GM21515 (cell line): ENCODE data around the gene TMEM125.

Experiments used
- ATAC-seq: cut with Tn5 transposase; IDR thresholded peaks from one replicate; pipeline ENCODE4 v1.9.1; 2021; ENCODE audit not compliant: unreplicated experiment

The TMEM125 gene

DNA sequence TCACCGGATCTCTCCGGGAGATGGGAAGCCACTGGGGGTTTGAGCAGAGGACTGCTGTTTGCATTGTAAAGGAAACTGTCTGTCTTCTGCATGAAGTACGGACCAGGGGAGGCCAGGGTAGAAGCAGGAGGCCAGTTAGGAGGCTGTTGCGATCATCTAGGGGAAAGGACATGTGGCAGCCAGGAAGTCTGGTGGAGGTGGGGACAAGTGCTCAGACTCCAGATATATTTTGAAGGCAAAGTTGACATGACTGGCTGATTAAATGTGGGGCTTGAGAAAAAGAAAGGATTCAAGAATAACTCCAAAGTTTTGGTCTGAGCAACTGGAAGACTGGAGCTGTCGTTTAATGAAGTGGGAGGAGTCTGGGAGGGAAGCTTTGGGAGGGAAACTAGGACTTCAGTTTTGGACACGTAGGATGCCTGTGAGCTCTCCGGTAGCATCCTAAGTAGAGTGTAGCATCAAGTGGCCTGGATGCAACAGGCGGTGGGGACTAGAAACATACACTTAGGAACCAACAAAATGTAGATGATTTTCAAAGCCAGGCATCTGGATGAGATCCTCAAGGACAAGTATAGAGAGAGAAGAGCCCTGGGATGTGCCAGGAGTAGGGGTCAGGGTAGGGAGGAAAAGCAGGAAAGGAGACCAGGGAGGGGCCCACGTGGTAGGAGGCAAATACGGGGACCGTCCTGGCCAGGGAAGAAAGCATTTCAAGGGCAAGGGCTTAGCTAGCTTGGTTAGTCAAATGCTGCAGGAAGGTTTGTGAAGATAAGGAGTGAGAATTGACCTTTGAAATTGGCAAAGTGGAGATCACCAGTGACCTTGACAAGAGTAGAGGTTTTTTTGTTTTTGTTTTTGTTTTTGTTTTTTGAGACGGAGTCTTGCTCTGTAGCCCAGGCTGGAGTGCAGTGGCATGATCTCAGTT, 19.3 kb downstream of the TMEM125 start:
- no peak for ATAC-seq

DNA sequence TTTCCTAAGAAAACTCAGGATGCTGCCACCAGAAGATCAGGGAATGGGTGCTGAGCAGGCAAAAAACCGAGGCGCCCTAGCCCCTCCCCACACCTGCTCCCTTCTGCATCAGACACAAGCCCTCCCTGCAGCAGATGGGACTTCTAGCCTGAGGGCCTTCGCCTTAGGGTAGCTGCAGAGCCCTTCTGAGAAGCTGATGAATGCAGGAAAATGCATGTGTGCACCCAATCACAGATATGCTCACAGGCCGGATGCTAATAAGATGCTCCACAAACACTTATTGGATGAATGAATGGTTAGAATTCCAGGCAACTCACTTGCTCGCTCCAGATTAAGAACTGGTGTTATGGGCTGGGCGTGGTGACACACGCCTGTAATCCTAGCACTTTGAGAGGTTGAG, 22.4 kb downstream of the TMEM125 start:
- ATAC-seq: no peak

DNA sequence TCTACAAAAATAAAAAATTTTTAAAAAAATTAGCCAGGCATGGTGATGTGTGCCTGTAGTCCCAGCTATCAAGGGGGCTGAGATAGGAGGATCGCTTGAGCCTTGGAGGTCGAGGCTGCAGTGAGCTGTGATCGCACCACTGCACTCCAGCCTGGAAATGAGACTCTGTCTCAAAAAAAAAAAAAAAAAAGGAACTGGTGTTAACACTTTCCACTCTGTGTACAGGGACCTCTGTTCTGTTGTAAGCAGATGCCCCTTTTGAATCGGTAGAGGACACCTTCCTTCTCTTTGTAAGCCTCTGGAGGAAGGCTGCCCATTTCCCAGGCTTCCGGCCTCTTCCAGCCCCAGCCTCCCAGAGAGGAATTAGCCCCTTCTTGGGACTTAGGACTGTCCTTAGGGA, 22.9 kb downstream of the TMEM125 start:
- no peak for ATAC-seq

DNA sequence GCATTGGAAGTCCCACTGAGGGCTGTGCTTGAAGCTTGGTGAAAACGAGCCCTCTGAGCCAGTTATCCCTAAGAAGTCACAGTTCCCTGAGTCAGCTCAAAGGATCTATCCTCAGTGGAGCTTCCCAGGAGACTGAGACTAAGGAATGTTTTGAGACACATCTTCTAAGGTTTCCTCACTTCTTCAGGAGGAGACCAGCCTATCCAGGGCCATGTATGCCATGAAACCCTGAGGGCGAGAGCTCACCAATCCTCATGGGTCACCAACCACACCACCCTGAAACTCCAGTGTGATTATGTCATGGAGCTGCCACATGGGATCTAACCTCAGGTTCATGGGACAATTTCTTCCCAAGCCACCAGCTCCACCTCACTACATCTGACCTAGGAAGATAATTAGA, 23.4 kb downstream of the TMEM125 start:
- no peak for ATAC-seq

DNA sequence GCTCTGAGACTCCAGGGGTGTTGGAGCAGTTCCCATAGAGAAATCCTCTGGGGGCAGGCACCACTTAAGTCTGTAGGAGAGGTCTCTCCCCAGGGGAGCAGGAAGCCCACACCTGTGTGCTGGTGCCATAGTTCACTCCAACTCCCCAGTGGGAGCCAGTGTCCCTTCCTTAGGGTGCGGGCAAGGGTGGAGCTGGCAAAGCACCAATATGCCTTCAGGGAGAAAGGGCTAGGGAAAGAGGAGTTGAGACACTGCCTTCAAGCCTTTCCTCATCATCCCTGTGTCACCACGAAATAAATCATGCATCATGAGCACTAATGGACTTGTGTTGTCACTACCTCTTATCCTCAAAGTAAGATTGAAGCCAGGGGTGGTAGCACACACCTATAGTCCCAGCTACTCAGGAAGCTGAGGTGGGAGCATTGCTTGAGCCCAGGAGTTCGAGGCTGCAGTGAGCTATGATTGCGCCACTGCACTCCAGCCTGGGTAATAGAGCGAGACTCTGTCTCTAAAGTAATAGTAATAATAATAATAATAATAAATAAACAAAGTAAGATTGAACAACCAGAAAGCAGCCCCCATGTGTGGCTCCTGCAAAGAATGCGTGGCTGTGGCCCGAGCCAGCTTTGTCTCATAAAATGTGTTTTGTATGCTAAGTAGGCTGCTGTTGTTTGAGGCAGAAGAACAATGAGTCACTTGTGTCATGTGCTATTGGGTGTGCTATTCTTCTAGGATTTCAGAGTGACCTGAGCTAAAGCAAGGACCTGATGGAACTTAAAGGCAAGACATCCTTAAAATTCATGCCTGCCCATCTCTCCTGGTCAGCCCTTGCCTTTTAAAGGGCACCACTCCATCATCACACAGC, 24.3 kb downstream of the TMEM125 start:
- ATAC-seq: no peak

DNA sequence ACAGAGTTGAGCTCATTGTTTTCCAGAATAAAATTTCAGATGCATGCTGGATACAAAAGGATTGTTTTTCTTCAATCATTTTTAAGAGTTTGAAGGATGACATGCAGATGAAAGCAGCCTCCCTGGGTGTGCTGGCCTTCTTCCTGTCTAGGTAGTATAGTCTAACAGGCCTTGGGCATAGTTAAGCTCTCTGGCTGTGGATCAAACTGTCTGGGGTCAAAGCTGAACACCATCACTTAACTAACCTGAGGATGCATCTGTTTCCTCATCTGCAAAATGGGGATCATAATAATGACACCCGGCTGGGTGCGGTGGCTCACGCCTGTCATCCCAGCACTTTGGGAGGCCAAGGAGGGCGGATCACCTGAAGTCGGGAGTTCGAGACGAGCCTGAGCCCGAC, 25.0 kb downstream of the TMEM125 start:
- no peak for ATAC-seq

DNA sequence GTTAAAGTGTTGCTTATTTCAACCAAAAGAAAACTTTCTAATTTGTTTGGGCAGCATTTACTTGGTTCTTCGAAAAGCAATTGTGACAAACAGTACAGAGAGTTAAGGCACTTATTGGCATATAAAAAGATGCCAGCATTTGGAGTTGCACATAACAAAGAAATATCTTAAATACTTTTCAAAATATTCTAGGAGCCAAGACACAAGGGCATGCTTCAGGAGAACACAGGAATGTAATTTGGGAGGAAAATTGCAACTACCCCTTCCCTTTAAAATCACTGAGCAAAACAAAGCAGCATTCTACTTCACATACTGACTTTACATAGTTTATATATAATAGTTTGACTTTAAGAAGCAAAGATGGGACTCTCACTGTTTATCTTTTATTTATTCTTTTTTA, 26.4 kb downstream of the TMEM125 start:
- ATAC-seq: no peak

DNA sequence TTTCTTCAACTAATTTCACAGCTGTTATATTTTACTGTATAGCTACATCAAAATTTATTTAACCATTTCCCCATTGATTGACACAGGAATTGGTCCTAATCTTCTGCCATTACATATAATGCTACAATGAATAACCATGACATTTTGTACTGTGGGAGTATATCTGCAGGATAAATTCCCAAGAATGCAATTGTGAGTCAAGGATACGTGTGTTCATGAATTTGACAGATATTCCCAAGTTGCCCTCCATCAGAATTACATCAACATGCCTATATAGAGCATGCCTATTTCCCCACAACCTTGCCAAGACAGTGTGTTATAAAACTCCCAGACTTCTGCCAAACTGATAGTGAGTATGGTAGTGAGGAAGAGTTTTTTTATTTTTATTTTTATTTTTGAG, 28.3 kb downstream of the TMEM125 start:
- no peak for ATAC-seq

DNA sequence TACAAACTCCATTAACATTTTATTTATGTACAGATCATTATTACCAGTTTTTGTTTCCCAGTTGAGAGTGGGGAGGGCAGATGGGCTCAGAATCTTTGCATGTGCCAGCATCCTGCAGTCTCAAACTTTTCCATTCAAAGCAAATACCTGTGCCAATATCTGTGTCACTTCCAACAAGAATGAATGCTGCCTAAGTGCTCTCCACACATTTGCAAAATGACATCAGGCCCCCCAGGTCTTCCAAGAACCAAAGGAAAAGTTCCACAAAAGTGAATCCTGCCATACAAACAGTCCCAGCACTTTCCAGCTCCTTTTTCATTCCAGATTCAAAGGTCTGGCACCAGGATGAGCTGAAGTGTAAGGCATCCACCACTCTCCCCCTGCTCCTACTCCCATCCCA, 29.3 kb downstream of the TMEM125 start:
- ATAC-seq: no peak

DNA sequence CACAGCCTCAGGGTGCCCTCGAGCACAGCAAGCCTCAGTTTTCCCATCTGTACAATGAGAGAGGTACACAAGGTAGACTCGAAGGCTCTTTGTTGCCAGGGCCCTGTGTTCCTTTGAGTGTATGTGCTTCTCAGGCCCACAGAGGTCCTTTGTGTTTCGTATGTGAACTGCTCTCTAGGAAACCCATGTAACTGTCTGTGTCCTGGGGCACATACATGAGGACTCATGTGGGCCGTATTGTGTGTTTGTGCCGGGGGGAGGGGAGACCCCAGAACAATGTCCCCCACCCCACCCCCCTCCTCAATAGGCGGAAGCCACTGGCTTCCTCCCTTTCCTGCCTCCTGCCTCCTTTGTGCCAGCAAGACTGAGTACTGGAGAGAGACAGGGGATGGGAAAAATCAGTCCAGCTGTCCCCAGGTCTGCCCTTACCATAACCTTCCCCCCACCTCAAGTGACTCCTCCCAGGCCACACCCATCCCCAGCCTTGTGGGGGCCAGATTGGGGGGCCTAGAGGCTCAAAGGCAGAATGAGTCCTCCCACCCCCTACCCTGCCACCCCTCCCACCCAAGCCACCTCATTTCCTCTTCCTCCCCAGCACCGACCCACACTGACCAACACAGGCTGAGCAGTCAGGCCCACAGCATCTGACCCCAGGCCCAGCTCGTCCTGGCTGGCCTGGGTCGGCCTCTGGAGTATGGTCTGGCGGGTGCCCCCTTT, 30.8 kb downstream of the TMEM125 start, which contains the start of gene TIE1:
TSS of gene TIE1 (plus strand) at position 605 of the 717 bp plus-strand sequence. CDS start at position 695, 90 bp downstream.
- ATAC-seq: no peak

DNA sequence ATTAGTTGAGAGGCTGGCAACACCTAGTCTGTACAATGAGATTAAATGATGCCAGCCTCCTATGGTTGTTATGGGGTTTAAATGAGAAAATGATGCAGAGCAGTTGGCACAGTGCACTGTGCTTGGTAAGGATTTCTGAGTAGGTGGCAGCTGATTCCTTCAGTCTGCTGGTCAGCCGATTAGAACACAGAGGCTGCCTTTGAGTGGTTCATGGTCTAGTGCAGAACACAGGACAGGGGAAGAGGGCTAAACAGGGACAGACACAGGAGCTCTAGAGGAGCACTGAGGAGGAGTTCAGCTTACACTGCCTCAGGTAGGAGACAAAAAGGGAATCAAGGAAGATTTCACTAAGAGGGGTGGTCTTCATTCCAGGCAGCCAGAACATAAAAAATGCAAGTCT, 32.4 kb downstream of the TMEM125 start:
- ATAC-seq: no peak

DNA sequence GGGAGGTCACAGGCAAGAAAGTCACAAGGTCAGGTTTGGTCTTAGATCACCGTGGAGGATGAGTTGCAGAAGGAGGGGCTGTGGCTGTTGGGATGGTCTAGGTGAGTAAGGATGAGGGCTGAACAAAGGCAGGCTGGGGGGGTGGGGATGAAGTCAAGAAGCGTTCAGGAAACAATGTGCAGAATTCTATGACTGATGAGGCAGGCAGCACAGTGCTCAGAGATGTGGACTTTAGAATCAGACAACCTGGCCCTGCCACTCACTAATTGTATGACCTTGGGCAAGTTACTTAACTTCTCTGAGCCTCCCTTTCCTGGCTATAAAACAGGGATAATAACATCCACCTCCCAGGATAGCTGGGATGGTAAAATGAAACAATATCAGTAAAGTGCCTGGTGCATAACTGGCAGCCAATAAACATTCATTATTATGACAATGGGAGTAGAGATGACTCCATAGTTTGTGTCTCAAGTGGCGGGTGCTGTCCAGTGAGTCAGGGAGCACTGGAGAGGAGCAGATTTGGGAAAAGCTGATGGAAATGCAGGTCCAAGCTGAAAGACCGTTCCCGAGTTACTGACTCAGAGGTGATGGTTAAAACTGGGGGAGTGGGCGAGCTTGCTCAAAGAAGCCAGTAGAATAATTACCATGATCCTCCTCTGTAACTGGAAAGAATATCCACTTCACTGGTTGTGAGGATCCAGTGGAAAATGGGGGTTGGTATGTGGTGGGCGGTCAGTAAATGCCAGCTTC, 33.1 kb downstream of the TMEM125 start:
- ATAC-seq: no peak

DNA sequence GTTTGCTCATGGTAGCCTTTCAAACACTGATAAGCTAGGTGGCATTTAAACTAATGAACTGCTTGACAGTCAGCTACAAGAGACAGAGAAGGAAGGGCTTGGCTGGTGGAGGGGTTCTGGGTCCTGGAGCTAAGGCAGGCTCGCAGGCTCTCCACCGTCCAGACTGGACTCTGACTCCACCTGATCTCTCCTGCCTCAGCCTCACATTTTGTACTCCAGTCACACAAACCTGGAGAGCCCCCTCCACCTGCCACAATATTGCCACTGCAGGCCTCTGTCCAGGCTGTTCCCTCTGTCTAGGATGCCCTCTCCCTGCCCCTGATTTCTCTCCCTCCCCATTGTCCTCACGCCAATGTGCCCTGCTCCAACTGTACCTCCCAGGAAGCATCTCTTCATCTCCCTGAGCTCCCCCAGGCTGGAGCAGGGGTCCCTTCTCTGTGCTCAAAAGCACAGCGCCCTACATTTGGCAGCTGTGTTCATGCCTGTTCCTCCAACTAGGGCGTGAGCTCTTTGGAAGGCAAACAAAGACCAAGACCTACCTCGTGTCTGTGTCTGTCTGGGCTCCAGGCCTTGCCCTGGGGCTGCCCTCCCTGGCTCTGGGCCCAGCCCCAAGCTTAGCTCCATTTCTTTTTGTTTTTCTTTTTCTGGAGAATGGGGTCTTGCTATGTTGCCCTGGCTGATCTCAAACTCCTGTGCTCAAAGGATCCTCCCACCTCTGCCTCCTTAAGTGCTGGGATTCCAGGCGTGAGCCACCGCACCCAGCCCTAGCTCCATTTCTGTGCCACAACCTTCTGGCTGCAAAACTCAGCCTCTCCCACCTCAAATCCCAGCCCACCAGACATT, 33.9 kb downstream of the TMEM125 start:
- no peak for ATAC-seq

DNA sequence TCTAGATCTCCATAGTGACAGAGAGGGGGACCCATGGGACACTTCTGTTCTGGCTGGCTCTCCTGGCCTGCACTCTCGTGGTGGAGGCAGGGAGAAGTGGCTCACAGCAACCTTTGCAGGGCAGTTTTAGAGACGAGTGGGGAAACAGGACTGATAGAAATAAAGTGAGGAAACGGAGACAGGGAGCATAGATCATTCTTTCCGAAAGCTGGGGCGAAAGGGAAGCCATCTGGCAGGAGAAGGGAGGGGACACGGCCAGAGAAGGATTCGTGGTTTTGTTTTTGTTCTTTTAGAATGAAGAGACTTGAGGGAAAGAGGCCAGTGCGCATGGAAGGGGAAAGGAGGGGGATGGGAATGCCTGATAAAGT, 34.5 kb downstream of the TMEM125 start:
- ATAC-seq: no peak

DNA sequence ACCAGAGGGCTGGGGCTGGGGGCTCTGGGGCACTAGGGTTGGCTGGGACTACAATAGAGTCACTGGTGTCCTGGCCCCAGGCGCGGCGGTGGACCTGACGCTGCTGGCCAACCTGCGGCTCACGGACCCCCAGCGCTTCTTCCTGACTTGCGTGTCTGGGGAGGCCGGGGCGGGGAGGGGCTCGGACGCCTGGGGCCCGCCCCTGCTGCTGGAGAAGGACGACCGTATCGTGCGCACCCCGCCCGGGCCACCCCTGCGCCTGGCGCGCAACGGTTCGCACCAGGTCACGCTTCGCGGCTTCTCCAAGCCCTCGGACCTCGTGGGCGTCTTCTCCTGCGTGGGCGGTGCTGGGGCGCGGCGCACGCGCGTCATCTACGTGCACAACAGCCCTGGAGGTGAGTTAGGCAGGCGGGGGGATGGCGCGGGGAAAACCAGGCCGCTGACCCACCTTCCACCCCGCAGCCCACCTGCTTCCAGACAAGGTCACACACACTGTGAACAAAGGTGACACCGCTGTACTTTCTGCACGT, 35.1 kb downstream of the TMEM125 start:
- no peak for ATAC-seq

DNA sequence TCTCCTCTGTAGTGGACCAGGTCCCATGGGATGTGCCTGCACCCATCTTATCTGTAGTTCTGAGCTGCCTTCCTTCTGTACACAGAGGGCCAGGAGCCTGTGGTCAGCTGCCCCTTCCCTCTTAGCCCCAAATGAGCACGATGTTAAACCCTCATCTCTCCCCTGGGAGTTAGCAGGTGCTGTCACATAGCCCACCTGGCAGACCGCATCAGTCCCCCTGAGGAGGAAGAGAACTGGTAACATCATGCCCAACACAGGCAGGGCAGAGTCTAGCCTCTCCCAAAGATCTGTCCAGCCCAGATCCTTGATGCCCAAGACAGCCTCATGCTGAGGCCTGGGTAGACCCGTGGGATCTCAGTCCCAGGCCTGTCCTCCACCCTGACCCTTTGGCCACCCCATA, 35.7 kb downstream of the TMEM125 start:
- ATAC-seq: no peak

DNA sequence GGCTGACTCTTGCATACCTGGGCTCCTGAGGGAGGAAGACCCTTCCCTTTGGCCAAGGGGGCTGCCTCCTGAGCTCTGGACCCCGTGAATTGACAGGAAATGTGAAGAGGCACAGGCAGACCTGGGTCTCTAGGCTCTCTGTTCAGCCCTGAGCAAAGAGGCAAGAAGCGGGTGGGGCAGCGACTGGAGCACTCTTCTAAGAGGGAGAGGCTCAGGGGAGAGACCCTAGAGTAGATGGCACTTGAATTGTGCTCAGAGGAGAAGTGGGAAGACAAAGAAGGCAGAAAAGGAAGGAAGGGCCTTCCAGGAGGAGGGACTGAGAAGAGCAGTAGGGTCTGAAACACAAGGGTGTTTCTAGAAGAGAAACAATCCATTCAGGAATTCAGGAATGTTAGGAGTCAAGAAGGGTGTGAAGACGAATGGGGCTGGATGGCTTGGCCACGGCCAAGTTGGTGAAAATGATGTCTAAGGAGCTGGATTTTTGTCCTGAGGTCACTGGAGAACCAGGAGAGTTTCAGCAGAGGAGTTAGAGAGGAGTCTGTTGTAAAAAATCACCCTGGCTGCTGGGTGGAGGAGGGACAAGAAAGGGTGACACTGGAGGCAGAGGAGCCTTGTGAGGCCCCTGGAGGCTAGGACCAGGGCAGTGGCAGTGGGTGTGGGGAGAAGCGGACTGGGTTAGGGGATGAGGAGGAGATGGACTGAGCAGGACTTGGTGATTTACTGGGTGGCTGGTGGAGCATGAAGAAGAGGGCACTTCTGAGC, 36.3 kb downstream of the TMEM125 start:
- ATAC-seq: no peak

DNA sequence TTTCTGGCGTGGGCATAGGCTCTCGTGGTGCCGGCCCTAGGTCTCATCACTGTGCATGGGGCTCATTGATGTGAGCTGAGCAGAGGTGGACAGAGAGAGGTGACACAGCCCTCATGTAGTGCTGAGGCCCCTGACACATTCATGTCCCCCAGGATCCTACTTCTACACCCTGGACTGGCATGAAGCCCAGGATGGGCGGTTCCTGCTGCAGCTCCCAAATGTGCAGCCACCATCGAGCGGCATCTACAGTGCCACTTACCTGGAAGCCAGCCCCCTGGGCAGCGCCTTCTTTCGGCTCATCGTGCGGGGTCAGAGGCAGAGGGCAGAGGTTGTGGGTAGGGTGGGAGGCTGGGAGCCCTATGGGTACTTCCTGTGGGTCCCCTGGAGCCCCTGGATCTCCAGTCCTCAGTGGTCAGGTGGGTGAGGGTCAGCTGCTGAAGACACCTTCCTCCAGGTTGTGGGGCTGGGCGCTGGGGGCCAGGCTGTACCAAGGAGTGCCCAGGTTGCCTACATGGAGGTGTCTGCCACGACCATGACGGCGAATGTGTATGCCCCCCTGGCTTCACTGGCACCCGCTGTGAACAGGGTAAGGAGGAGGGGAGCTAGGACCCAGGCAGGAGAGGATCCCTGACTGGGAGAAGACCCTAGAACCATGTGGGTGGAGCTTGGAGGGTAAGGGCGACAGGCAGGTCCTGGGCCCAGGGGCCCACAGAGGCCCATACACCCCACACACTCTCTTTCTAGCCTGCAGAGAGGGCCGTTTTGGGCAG, 37.1 kb downstream of the TMEM125 start:
- ATAC-seq: no peak
